Neural cell (in vitro differentiated cells): Measurements from ENCODE around the gene TMEM121.

ENCODE experiments used
- EP300 ChIP-seq: fragments of 450-650 bp; conservative IDR thresholded peaks from 2 replicates; pipeline ENCODE4 v1.6.1; 2014; ENCODE audit warnings: antibody characterized with exemption, mild to moderate bottlenecking, moderate library complexity; ENCODE audit not compliant: poor library complexity, severe bottlenecking
- EZH2 ChIP-seq: fragments of 200-600, 300-800 bp; shearing (Covaris generic), sonication (generic); IDR thresholded peaks from 2 replicates; pipeline ENCODE4 v1.6.1; 2014; ENCODE audit warnings: antibody characterized with exemption, low read length, borderline replicate concordance, mild to moderate bottlenecking; ENCODE audit not compliant: insufficient read depth, poor library complexity, severe bottlenecking
- MXI1 ChIP-seq: fragments of 450-650 bp; conservative IDR thresholded peaks from 2 replicates; pipeline ENCODE4 v1.6.1; 2014; ENCODE audit warnings: antibody characterized with exemption, mild to moderate bottlenecking; ENCODE audit not compliant: poor library complexity, severe bottlenecking
- POLR2AphosphoS5 ChIP-seq: IDR thresholded peaks from 2 replicates; pipeline ENCODE4 v1.6.1; 2012
- RAD21 ChIP-seq: fragments of 450-650 bp; conservative IDR thresholded peaks from 2 replicates; pipeline ENCODE4 v1.6.1; 2014; ENCODE audit warnings: antibody characterized with exemption, mild to moderate bottlenecking, moderate library complexity
- SMC3 ChIP-seq: fragments of 450-650 bp; conservative IDR thresholded peaks from 2 replicates; pipeline ENCODE4 v1.6.1; 2014; ENCODE audit warnings: antibody characterized with exemption, mild to moderate bottlenecking, moderate library complexity; ENCODE audit not compliant: poor library complexity
- TAF1 ChIP-seq: IDR thresholded peaks from 2 replicates; pipeline ENCODE4 v1.6.1; 2012; ENCODE audit warnings: low read depth
- TF ChIP-seq, protein P1 (sequence below): fragments of 450-650 bp; IDR thresholded peaks from 2 replicates; pipeline ENCODE4 v1.5.1; 2014; ENCODE audit warnings: antibody characterized with exemption, mild to moderate bottlenecking, moderate library complexity; ENCODE audit not compliant: poor library complexity, severe bottlenecking
- TF ChIP-seq, protein P2 (sequence below): IDR thresholded peaks from 2 replicates; pipeline ENCODE4 v1.6.1; 2012; ENCODE audit warnings: borderline replicate concordance

DNA sequence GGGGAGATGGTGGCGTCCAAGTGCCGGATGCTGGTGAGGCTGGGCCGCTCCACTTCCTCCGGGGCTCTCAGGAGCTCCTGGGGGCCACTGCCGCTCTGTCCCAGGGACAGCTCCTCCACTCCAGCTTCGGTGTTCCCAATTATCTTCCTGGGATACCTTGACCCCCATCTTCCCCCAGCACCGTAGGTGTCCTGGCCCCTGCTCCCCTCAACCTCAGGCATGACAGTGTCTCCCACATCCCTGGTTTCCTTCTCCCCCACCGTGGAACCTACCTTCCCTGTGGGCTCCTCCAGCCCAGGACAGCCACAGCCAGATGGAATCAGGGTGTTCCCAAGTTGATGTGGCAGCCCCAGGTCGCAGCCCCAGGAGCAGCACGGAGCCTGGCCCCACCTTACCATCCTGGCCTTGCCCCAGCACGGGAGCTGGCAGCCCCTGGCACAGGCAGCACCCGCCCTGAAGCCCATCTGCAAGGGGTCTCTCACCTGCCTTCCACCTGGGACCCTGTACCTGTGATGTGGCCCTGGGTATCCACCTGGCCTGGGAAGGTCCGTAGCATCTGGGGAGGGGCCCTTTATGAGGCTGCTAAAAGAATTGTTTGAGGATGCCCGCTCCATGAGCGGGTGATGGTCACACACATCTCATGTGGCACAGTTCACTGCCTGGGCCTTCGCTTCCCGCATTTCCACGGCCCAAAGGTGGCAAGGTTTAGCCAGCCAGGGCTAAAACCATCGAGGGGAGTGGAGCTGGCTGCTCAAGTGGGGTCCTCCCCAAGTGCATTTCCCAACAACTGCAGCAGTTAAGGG, 4.1 kb downstream of the TMEM121 start:
- TF ChIP-seq, protein P1, sequence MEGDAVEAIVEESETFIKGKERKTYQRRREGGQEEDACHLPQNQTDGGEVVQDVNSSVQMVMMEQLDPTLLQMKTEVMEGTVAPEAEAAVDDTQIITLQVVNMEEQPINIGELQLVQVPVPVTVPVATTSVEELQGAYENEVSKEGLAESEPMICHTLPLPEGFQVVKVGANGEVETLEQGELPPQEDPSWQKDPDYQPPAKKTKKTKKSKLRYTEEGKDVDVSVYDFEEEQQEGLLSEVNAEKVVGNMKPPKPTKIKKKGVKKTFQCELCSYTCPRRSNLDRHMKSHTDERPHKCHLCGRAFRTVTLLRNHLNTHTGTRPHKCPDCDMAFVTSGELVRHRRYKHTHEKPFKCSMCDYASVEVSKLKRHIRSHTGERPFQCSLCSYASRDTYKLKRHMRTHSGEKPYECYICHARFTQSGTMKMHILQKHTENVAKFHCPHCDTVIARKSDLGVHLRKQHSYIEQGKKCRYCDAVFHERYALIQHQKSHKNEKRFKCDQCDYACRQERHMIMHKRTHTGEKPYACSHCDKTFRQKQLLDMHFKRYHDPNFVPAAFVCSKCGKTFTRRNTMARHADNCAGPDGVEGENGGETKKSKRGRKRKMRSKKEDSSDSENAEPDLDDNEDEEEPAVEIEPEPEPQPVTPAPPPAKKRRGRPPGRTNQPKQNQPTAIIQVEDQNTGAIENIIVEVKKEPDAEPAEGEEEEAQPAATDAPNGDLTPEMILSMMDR = no peak
- TF ChIP-seq EZH2 (no peak), RAD21 (no peak), POLR2AphosphoS5 (no peak), SMC3 (no peak), EP300 (no peak), TAF1 (no peak), MXI1 (no peak)
- TF ChIP-seq, protein P2, sequence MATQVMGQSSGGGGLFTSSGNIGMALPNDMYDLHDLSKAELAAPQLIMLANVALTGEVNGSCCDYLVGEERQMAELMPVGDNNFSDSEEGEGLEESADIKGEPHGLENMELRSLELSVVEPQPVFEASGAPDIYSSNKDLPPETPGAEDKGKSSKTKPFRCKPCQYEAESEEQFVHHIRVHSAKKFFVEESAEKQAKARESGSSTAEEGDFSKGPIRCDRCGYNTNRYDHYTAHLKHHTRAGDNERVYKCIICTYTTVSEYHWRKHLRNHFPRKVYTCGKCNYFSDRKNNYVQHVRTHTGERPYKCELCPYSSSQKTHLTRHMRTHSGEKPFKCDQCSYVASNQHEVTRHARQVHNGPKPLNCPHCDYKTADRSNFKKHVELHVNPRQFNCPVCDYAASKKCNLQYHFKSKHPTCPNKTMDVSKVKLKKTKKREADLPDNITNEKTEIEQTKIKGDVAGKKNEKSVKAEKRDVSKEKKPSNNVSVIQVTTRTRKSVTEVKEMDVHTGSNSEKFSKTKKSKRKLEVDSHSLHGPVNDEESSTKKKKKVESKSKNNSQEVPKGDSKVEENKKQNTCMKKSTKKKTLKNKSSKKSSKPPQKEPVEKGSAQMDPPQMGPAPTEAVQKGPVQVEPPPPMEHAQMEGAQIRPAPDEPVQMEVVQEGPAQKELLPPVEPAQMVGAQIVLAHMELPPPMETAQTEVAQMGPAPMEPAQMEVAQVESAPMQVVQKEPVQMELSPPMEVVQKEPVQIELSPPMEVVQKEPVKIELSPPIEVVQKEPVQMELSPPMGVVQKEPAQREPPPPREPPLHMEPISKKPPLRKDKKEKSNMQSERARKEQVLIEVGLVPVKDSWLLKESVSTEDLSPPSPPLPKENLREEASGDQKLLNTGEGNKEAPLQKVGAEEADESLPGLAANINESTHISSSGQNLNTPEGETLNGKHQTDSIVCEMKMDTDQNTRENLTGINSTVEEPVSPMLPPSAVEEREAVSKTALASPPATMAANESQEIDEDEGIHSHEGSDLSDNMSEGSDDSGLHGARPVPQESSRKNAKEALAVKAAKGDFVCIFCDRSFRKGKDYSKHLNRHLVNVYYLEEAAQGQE = no peak
